Right forelimb (tissue), 1 donor: ENCODE measurements around the gene NOX4.

ENCODE experiments used
- DNase-seq: peaks from one replicate; pipeline ENCODE4 v3.0.0-alpha.2; 2018

Gene NOX4

GRCh38 chr11:89490981-89491690 lies at the start of gene NOX4:
Gene NOX4 (minus strand): TSS chr11:89491375. CDS start chr11:89491246, 129 bp downstream.
- peak; percentile 84 for DNase-seq

GRCh38 chr11:89540826-89541225 lies 49.7 kb upstream of the NOX4 start:
- DNase-seq, result no peak

- DNase-seq, result no peak
Observed at GRCh38 chr11:89537936-89538335, 46.8 kb upstream of the NOX4 start.

GRCh38 chr11:89536926-89537325 lies 45.8 kb upstream of the NOX4 start:
- no peak for DNase-seq

- DNase-seq, result no peak
Observed at GRCh38 chr11:89535221-89535620, 44.0 kb upstream of the NOX4 start.

- DNase-seq, result no peak
Observed at GRCh38 chr11:89529626-89530380, 38.6 kb upstream of the NOX4 start.

GRCh38 chr11:89521792-89522191 lies 30.6 kb upstream of the NOX4 start:
- no peak for DNase-seq

GRCh38 chr11:89521294-89521693 lies 30.1 kb upstream of the NOX4 start:
- DNase-seq, result no peak

- DNase-seq, result no peak
Observed at GRCh38 chr11:89516496-89516895, 25.3 kb upstream of the NOX4 start.

- no peak for DNase-seq
Observed at GRCh38 chr11:89508544-89508943, 17.4 kb upstream of the NOX4 start.

- DNase-seq, result no peak
Observed at GRCh38 chr11:89504270-89504669, 13.1 kb upstream of the NOX4 start.

- no peak for DNase-seq
Observed at GRCh38 chr11:89503422-89503821, 12.2 kb upstream of the NOX4 start.

GRCh38 chr11:89502301-89502700 lies 11.1 kb upstream of the NOX4 start:
- no peak for DNase-seq

- no peak for DNase-seq
Observed at GRCh38 chr11:89500336-89500735, 9.2 kb upstream of the NOX4 start.

GRCh38 chr11:89498845-89499448 lies 7.8 kb upstream of the NOX4 start:
- no peak for DNase-seq

- no peak for DNase-seq
Observed at GRCh38 chr11:89495951-89496350, 4.8 kb upstream of the NOX4 start.

GRCh38 chr11:89493431-89493830 lies 2.3 kb upstream of the NOX4 start:
- DNase-seq, result no peak

GRCh38 chr11:89490602-89490980 lies 584 bp downstream of the NOX4 start:
- DNase-seq, result no peak

GRCh38 chr11:89489930-89490329 lies 1.2 kb downstream of the NOX4 start:
- DNase-seq, result no peak

- DNase-seq, result no peak
Observed at GRCh38 chr11:89487016-89487415, 4.2 kb downstream of the NOX4 start.

GRCh38 chr11:89484896-89485295 lies 6.3 kb downstream of the NOX4 start:
- DNase-seq, result no peak

- DNase-seq, result no peak
Observed at GRCh38 chr11:89477175-89477574, 14.0 kb downstream of the NOX4 start.

GRCh38 chr11:89463266-89463780 lies 27.9 kb downstream of the NOX4 start:
- no peak for DNase-seq

- no peak for DNase-seq
Observed at GRCh38 chr11:89458716-89459115, 32.5 kb downstream of the NOX4 start.
